ENCODE results near the gene CLN5.
"Not testable (repeated sequence)": the region's sequence is repeated elsewhere in the genome, so short reads cannot be mapped to it uniquely, and the experiment has no call there.

Gene CLN5

DNA sequence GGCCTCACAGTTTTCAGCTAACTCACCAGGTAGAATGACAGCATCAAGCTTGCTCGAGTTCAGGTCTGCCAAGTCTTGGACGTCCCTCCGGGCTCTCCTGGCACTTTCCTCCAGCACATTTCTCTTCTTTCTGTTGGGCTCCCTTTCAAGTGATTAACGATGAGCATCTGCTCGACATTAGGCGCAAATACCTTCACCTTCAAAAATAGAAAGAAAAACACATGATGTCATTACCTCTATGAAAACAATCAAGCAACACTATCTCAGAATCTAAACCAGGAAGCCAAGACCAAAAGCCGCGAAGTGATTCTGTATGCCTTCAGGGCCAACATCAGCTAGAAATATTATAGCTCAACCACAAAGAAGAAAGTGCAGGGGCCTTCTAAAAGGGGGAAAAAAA lies 15.4 kb upstream of the CLN5 start:
- no peak for DNase-seq (ENCODE audit: low spot score)

- DNase-seq (ENCODE audit: low spot score): no peak
Observed at GRCh38 chr13:76976929-76977328, 15.0 kb upstream of the CLN5 start.

DNA sequence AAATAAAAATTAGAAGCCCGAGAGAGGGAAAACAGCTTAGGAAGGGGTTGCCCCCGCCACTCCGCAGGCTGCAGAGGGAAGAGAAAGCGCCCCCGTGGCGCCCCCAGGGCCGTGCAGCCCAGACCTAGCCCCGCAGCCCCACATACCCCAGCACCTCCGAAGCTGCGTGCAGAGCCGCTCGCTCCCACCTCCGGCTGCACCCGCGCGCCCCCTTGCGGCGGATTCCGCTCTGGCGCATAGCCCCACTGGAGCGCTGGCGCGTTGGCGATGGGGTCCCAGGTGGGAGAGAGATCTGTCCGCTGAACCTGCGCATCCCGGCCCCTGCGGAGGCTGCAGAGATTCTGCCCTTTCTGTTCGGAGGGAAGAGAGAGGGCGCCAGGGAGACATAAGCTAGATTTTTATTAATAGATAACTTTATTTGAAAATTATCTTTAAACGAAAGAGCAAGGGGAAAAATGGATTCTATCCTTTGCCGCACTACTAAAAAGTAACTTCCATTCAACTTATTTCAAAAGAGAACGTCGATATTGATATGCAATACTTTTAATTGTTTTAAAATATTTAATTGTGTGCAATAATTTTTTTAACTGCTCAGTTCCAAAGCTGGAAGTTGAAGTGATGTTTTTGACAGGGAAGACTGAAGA lies 11.7 kb upstream of the CLN5 start:
- DNase-seq (ENCODE audit: low spot score): peak; percentile 59

DNA sequence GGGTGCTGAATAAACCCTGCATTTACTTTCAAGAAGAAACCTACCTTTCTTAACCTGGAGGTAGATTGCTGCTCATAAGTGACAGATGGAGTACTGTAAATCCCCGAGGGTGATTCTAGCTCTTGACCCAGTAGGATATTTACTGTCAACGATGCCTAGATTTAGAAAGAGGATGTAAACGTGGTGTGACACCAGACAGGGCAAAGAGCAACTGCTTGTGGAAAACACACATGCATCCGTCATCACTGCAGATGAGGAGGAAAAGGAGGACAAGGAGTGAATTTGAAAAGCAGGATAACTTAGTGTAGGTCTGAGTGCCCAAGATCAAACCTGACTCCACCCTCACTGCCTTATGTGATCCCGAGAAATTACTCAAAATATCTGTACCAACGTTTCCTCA lies 9.8 kb upstream of the CLN5 start:
- no peak for DNase-seq (ENCODE audit: low spot score)

DNA sequence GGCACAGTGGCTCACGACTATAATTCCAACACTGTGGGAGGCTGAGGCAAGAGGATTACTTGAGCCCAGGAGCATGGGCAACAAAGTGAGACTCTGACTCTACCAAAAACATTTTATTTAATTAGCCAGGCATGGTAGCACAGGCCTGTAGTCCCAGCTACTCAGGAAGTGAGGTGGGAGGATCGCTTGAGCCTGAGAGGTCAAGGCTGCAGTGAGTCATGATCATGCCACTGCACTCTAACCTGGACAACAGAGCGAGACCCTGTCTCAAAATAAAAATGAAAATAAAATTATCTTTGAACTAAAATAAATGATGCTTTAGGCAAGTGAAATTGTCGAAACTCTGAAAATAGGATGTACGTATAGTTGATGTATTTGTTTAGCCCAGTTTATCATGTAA lies 8.2 kb upstream of the CLN5 start:
- no peak for DNase-seq (ENCODE audit: low spot score)

GRCh38 chr13:76991432-76991795 lies 467 bp upstream of the CLN5 start:
- DNase-seq (ENCODE audit: low spot score): peak; percentile 36

GRCh38 chr13:76992548-76993001 lies 694 bp downstream of the CLN5 start:
- peak; percentile 29 for DNase-seq (ENCODE audit: low spot score)

GRCh38 chr13:76993021-76993420 lies 1.1 kb downstream of the CLN5 start:
- DNase-seq (ENCODE audit: low spot score): no peak

GRCh38 chr13:76993473-76993872 lies 1.6 kb downstream of the CLN5 start:
- DNase-seq (ENCODE audit: low spot score): no peak

DNA sequence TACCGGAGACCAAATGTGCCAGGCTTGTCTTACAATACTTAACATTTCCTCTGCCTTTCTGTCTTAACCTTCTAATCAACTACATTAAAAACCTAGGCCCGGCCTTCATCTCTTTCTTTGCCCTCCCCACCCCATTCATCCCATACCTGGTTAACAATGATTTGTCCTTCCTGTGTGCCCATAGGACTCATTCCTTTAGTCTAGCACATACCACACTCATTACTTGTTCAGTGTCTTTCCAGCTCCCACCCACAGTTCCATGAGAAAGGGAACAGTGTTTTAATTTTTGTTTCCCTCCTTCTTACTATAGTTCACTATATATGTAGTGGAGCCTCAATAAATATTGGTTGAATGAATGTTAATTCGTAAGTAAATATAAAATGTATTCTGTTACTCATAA lies 2.4 kb downstream of the CLN5 start:
- DNase-seq (ENCODE audit: low spot score): no peak

DNA sequence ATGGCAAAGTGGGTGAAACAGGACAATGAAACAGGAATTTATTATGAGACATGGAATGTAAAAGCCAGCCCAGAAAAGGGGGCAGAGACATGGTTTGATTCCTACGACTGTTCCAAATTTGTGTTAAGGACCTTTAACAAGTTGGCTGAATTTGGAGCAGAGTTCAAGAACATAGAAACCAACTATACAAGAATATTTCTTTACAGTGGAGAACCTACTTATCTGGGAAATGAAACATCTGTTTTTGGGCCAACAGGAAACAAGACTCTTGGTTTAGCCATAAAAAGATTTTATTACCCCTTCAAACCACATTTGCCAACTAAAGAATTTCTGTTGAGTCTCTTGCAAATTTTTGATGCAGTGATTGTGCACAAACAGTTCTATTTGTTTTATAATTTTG lies 8.6 kb downstream of the CLN5 start:
- no peak for DNase-seq (ENCODE audit: low spot score)

DNA sequence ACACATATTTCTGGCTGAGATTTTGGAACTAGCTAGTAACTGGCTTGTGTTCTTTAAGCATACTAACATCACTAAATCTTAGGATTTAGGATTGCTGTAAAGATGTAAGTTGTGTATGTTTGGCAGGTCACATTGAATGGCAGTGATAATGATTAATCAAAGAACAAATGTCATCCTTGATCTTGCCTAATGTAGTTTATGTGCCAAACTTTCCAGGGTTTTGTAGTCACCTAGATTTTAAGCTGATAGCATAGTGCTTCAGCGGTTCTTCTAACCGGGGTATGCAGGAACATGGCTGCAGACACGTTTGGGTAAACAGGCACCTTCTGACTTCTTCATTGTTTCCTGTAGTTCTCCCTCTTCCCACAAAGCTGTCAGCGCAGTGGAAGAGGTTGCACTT lies 9.7 kb downstream of the CLN5 start:
- no peak for DNase-seq (ENCODE audit: low spot score)

- DNase-seq (ENCODE audit: low spot score): no peak
Observed at GRCh38 chr13:77001963-77002587, 10.2 kb downstream of the CLN5 start.

DNA sequence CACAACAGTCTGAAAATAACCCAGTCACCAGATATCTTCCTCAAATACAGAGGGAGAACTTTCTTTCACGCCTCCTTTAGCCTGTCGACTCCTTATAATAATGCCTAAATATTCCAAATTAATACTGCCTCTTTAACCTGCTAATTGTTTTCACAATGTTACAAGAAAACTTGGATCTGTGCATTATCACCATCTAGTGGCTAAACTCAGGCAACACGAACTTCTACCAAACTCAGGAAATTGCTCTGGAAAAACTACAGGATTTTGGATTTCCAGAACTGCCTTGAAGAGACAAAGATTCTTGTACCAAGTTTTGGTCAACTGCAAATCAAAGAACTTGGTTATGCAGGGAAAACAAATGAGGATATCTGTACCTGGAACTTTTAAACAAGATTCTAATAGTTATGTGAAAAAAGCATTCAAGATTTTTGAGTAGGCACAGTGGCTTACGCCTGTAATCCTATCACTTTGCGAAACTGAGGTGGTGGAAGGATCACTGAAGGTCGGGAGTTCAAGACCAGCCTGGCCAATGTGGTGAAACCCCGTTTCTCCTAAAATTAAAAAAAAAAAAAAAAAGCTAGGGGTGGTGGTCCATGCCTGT lies 10.8 kb downstream of the CLN5 start:
- DNase-seq (ENCODE audit: low spot score): peak; percentile 32

DNA sequence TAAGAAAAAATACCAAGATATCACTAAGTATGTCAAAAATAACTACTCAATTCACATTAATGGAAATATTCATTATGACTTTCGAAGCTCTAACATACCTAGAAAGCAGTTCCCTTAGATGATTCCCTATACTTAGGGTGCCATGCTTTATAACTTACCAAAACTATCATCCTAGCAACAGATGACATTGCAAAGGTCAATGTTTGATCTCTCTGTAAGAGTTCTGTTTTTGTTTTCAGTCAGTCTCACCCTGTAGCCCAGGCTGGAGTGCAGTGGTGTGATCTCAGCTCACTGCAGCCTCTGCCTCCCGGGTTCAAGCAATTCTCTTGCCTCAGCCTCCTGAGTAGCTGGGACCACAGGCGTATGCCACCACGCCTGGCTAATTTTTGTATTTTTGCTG lies 16.5 kb downstream of the CLN5 start:
- not testable (repeated sequence) for DNase-seq (ENCODE audit: low spot score)

DNA sequence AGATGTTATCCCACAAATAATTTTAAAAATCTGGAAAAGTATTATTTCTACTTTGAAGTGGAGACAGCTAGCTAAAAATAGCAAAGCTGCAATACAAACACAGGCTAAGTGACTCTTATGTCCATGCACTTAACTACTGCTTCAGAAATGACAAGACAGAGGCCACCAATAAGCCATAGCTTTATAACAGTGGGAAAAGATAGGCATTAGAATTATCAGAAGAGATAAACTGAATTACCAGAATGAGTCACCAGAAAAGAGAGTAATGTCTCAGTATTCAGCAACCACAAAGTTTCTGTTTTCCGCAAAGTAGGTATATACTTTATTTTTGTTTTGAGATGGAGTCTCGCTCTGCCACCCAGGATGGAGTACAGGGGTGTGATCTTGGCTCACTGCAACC lies 17.1 kb downstream of the CLN5 start:
- no peak for DNase-seq (ENCODE audit: low spot score)

DNA sequence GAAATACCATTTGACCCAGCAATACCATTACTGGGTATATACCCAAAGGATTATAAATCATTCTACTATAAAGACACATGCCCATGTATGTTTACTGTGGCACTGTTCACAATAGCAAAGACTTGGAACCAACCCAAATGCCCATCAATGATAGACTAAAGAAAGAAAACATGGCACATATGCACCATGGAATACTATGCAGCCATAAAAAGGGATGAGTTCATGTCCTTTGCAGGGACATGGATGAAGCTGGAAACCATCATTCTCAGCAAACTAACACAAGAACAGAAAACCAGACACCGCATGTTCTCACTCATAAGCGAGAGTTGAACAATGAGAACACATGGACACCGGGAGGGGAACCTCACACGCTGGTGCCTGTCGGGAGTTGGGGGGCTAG lies 17.8 kb downstream of the CLN5 start:
- DNase-seq (ENCODE audit: low spot score): not testable (repeated sequence)

DNA sequence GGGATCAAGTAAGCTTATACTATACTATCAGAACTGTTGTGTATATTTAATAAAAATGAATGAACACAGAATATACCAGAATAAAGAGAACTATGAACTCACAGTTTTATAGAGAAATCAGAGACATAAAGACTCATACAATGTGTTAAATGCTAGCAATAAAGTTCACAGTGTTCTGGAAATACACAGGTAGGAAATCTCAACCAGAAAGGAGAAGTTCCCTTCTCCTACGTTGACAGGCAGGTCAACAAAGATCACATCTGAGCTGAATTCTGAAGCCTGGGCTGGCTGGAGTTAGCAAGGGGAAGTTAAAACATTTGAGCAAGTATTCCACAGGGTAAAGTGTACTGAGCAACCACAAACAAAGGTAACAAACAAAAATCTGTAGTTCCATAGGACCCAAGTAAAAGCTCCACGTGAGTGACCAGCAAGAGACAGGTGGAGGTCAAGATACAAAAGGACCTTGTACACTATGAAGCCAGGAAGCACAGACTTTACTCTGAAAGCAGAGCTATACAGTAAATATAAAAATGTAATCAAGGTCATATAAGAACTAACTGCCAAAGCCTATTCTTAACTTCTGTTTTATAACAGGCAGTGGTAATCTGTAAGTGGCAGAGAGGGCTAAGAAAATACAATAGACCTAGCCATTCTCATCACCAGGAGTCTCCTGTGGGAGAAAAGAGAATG lies 22.1 kb downstream of the CLN5 start:
- no peak for DNase-seq (ENCODE audit: low spot score)

DNA sequence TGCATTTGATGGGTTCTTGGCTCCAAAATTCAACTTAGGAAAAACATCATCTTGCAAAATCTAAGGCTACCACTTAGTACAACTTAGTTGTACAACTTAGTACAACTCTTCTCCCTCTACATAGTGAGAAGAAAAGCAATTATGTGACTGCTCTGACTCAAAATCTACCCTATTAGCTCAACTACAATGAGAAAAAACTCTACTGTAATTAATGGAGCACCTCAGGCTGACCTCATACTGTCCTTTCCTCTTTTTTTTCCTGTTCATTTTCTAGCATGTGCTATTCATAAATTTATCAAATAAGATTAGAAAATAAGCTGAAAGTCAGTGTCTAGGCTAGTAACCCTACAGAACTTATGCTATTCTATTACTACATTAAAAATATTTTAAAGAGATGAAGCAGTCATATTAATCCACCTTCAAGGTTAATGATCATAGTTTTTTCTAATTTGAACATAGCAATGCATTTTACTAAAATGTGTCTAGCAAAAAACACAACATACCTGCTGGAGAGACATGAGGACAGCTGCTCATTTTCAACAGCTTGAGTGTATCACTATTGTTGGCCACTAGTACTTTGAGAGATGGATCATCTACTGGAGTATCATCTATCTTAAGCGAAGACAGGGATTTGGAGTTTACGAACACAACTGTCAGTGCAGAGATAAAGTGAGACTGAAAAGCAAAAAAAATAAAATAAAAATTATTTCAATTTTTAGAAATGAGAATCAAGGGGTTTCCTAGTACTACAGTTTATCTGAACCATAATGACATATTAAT lies 23.2 kb downstream of the CLN5 start:
- no peak for DNase-seq (ENCODE audit: low spot score)

DNA sequence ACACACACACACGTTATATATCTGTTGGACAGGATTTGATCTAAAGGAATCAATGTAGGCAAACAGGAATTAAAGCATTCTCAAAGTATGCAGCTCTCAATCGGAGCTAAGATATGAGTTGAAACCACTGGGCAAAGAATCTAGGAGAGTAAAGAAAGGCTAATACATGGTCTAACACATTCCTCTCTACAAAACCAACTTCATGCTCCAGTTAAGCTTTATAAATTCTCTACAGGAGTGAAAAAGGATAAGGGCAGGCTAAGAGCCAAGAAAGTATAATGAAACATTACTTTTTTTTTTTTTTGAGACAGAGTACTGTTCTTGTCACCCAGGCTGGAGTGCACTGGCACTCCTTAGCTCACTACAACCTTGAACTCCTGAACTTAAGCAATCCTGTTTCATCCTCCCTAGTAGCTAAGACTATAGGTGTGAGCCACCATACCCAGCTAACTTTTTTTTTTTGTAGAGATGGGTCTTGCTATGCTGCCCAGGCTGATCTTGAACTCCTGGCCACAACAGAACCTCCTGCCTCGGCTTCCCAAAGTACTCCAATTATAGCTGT lies 24.5 kb downstream of the CLN5 start:
- no peak for DNase-seq (ENCODE audit: low spot score)

DNA sequence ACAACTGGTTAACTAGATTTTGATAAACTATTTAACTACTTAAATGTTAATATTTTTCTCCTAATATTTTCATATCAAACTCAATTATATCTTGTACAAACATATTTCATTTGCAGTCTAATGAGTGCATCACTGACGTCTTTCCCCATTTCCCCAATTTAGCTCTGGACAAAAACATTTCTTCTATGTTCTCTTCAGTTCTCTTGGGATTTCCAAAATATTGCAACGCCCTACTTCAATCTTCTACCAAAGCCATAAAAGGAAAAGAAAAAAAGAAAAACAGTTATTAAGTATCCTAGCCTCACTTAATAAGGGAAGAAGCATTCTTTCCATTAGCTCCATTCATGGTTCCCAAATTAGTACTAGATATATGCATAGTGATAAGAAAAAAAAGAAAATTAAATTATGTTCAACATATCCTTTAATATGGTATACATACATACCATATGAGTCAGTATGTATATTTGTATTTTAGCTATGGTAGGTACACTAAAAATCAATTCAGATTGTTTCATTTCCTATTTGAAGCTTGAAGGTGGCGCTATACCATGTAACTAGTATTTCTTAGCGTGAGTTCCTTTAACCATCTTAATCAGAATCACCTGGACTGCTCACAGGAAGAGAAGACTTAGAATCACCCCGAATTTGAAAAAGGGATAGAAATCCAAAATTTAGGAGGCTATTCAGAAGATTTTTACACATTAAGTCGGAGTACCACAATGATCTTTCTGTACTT lies 25.2 kb downstream of the CLN5 start:
- no peak for DNase-seq (ENCODE audit: low spot score)

Data from kidney capillary endothelial cell (primary cell).